ENCODE data around the gene HYCC1. TPM values are rescaled to one million over a fixed set of nuclear protein-coding genes. Genes with fewer than 3 reads are reported as not detected.
"Not testable (repeated sequence)": the region's sequence is repeated elsewhere in the genome, so short reads cannot be mapped to it uniquely, and the experiment has no call there.

HYCC1 gene
- polyA plus RNA-seq, 1 experiment = 39.3 TPM

DNA sequence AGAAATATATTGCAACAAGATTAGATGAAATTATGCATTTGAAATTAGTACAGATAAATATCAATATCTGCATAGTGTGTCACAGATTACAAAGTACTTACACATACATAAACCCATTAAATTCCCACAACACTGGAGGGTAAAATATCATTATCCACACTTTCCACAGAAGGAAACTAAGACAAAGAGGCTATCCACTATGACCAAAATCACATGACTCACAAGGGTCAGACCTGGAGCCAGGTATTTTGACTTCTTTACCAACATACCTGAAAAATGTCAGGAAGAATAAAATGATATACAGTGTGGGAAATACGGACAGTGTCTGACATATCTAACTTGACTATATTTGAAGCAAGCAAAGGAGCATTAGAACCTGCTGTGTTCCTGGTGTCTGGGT, 34.1 kb downstream of the HYCC1 start:
- TF ChIP-seq, protein P1, sequence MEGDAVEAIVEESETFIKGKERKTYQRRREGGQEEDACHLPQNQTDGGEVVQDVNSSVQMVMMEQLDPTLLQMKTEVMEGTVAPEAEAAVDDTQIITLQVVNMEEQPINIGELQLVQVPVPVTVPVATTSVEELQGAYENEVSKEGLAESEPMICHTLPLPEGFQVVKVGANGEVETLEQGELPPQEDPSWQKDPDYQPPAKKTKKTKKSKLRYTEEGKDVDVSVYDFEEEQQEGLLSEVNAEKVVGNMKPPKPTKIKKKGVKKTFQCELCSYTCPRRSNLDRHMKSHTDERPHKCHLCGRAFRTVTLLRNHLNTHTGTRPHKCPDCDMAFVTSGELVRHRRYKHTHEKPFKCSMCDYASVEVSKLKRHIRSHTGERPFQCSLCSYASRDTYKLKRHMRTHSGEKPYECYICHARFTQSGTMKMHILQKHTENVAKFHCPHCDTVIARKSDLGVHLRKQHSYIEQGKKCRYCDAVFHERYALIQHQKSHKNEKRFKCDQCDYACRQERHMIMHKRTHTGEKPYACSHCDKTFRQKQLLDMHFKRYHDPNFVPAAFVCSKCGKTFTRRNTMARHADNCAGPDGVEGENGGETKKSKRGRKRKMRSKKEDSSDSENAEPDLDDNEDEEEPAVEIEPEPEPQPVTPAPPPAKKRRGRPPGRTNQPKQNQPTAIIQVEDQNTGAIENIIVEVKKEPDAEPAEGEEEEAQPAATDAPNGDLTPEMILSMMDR (IDR thresholded peaks at IDR 0.05; ENCODE audit: insufficient read depth, low read depth, low read length) = no peak
- Histone ChIP-seq H3K27me3 (ENCODE audit: control insufficient read depth, insufficient read depth, low read length) (no peaks in the 10 kb centered on the region), H3K36me3 (ENCODE audit: control insufficient read depth, insufficient read depth, low read length) (peaks cover 1% of the 10 kb centered on the region; the same call in 1 of the 2 replicates), H3K4me3 (ENCODE audit: low read depth, low read length) (no peak overlapping the region)
- POLR2A ChIA-PET = no interaction called here
- no peak for DNase-seq (ENCODE audit: low read depth)
- CTCF ChIA-PET = no interaction called here

DNA sequence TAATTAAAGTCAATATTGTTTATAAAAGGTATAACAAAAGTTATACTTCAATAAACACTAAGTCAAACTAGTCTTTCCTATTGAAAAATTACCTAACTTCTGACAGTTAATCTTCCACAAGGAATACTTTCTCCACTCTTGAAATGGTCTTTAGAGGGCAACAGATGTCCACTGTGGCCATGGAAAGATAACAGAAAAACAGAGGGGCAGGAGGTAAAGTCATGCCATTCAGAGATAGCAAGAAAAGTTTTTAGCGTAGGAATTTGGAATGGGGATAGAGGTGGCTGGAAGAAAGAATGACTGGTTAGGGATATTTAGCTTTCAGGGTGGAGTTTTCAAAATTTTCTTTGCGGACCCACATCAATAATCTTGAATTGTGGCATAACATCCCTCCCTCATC, 34.7 kb downstream of the HYCC1 start:
- TF ChIP-seq, protein P1 (IDR thresholded peaks at IDR 0.05; ENCODE audit: insufficient read depth, low read depth, low read length) = no peak
- Histone ChIP-seq H3K27me3 (ENCODE audit: control insufficient read depth, insufficient read depth, low read length) (no peaks in the 10 kb centered on the region), H3K4me3 (ENCODE audit: low read depth, low read length) (no peak overlapping the region), H3K36me3 (ENCODE audit: control insufficient read depth, insufficient read depth, low read length) (no peaks in the 10 kb centered on the region; the same call in 1 of the 2 replicates)
- POLR2A ChIA-PET = no interaction called here
- CTCF ChIA-PET = no interaction called here
- DNase-seq (ENCODE audit: low read depth) = no peak

GRCh38 chr7:22974636-22975035, 39.3 kb downstream of the HYCC1 start:
- DNase-seq (ENCODE audit: low read depth); CTCF ChIA-PET; POLR2A ChIA-PET; H3K36me3 ChIP-seq (ENCODE audit: control insufficient read depth, insufficient read depth, low read length); H3K4me3 ChIP-seq (ENCODE audit: low read depth, low read length); H3K27me3 ChIP-seq (ENCODE audit: control insufficient read depth, insufficient read depth, low read length): not testable (repeated sequence)

GRCh38 chr7:22972207-22972606, 41.7 kb downstream of the HYCC1 start:
- no peak for DNase-seq (ENCODE audit: low read depth)

DNA sequence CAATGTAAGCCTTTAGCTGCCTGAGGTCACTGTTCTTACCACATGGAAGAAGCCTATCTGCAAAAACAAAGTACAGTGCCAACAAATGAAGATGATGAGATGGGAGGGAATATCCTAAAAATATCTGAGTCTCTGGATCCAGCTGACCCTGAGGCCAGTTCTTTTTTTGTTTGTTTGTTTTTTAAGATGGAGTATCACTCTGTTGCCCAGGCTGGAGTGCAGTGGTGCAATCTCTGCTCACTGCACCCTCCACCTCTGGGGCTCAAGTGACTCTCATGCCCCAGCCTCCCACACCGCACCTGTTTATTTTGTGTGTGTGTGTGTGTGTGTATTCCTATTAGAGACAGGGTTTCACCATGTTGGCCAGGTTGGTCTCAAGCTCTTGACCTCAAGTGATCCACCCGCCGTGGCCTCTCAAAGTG, 44.9 kb downstream of the HYCC1 start:
- ChIA-PET CTCF (interaction anchor here (0.6 to 0.7 kb wide), 3 partner anchors 126 to 1340 kb away, joined by 3 read pairs; no protein-coding TSS in a partner anchor), POLR2A (no interaction called here)
- H3K36me3 ChIP-seq (ENCODE audit: control insufficient read depth, insufficient read depth, low read length) = peaks cover 6% of the 10 kb centered on the region
- TF ChIP-seq, protein P1 (IDR thresholded peaks at IDR 0.05; ENCODE audit: insufficient read depth, low read depth, low read length) = no peak
- H3K27me3 ChIP-seq (ENCODE audit: control insufficient read depth, insufficient read depth, low read length) = no peaks in the 10 kb centered on the region
- DNase-seq (ENCODE audit: low read depth) = no peak
- H3K4me3 ChIP-seq (ENCODE audit: low read depth, low read length) = no peak overlapping the region

More at GRCh38 chr7:22972207-22972606, 41.7 kb downstream of the HYCC1 start:
- TF ChIP-seq, protein P1 (IDR thresholded peaks at IDR 0.05; ENCODE audit: insufficient read depth, low read depth, low read length) = no peak
- Histone ChIP-seq H3K27me3 (ENCODE audit: control insufficient read depth, insufficient read depth, low read length) (no peaks in the 10 kb centered on the region), H3K36me3 (ENCODE audit: control insufficient read depth, insufficient read depth, low read length) (peaks cover 6% of the 10 kb centered on the region), H3K4me3 (ENCODE audit: low read depth, low read length) (no peak overlapping the region)
- POLR2A ChIA-PET = no interaction called here
- CTCF ChIA-PET = interaction anchor here (0.6 kb wide), 1 partner anchor 145 kb away, joined by 3 read pairs; no protein-coding TSS in a partner anchor

Other genes with a start within 250 kb of the HYCC1 start
- 346 and 1,232 TPM in 2 replicates for gene TOMM7, start 191.3 kb downstream of the HYCC1 start, polyA plus RNA-seq (2011; rRNA removed)
- 14.8 and 31.7 TPM in 2 replicates for gene KLHL7, start 91.7 kb upstream of the HYCC1 start, polyA plus RNA-seq (2011; rRNA removed)
- 24.5 and 25.8 TPM in 2 replicates for gene NUP42, start 167.9 kb upstream of the HYCC1 start, polyA plus RNA-seq (2011; rRNA removed)
- gene GPNMB, start 232.6 kb upstream of the HYCC1 start, polyA plus RNA-seq (2011; rRNA removed) = 54.5 and 66.8 TPM in 2 replicates

Measured in BJ (cell line).